CD14-positive monocyte (primary cell): ENCODE data around the gene SDR39U1. TPM values are rescaled to one million over a fixed set of nuclear protein-coding genes. Genes with fewer than 3 reads are reported as not detected.

Experiments used
- DNase-seq, 3 donors: peaks; one replicate each; pipeline ENCODE4 v3.0.0-alpha.2; 2011 to 2022
- H2AFZ ChIP-seq: 2 replicates; pipeline ENCODE4 v1.6.0; 2012; ENCODE audit warnings: mild to moderate bottlenecking, low read depth, low read length, inconsistent platforms; ENCODE audit not compliant: insufficient read depth, poor library complexity, severe bottlenecking
- H3K27ac ChIP-seq, 2 donors: 1 replicate in 1 of 2; 2 replicates in 1 of 2; pipeline ENCODE4 v1.5.1; 2012 to 2013; ENCODE audit warnings: low read length in 2 of 2, control low read depth in 1 of 2, inconsistent platforms in 1 of 2, low read depth in 1 of 2, mild to moderate bottlenecking in 1 of 2
- H3K27me3 ChIP-seq, 2 donors: one replicate each; pipeline versions ENCODE4 v1.6.0 to v1.6.1; 2011 to 2013; ENCODE audit warnings: low read length in 2 of 2; ENCODE audit not compliant: control insufficient read depth in 2 of 2, insufficient read depth in 2 of 2
- H3K36me3 ChIP-seq, 2 donors: replicated peaks in 1 of 2; 1 replicate in 1 of 2; 2 replicates in 1 of 2; pipeline versions ENCODE4 v1.5.1 to v1.6.1; 2012 to 2013; ENCODE audit warnings: low read length in 2 of 2, control low read depth in 1 of 2, inconsistent platforms in 1 of 2, mild to moderate bottlenecking in 1 of 2; ENCODE audit not compliant: insufficient read depth in 2 of 2, control insufficient read depth in 1 of 2
- H3K4me1 ChIP-seq, 2 donors: 1 replicate in 1 of 2; 2 replicates in 1 of 2; pipeline versions ENCODE4 v1.5.1 to v1.6.1; 2012 to 2013; ENCODE audit warnings: low read length in 2 of 2, control low read depth in 1 of 2, inconsistent platforms in 1 of 2, mild to moderate bottlenecking in 1 of 2, moderate library complexity in 1 of 2; ENCODE audit not compliant: insufficient read depth in 2 of 2, control insufficient read depth in 1 of 2
- H3K4me2 ChIP-seq: replicated peaks from 2 replicates; pipeline ENCODE3; 2012; ENCODE audit warnings: low read length, moderate library complexity, mild to moderate bottlenecking; ENCODE audit not compliant: poor library complexity, severe bottlenecking; ENCODE audit errors: extremely low read depth
- H3K4me3 ChIP-seq, 3 experiments: fragments of 200-600 bp in 1 of 3; sonication (generic) in 1 of 3; replicated peaks in 1 of 3; 1 replicate in 2 of 3; 2 replicates in 1 of 3; pipeline ENCODE4 v1.5.1; 2011 to 2013; ENCODE audit warnings: low read length in 3 of 3, mild to moderate bottlenecking in 3 of 3, control low read depth in 2 of 3, low read depth in 2 of 3, inconsistent platforms in 1 of 3, moderate library complexity in 1 of 3
- H3K79me2 ChIP-seq: 2 replicates; pipeline ENCODE4 v1.6.0; 2012; ENCODE audit warnings: mild to moderate bottlenecking, control low read depth, inconsistent platforms, low read length, moderate library complexity; ENCODE audit not compliant: insufficient read depth
- H3K9ac ChIP-seq: 2 replicates; pipeline ENCODE4 v1.6.0; 2017; ENCODE audit warnings: low read length, mild to moderate bottlenecking; ENCODE audit not compliant: insufficient read depth, poor library complexity, severe bottlenecking
- H3K9me3 ChIP-seq, 2 donors: replicated peaks in 1 of 2; 1 replicate in 1 of 2; 2 replicates in 1 of 2; pipeline versions ENCODE4 v1.5.1 to v1.6.1; 2012 to 2013; ENCODE audit warnings: low read length in 2 of 2, control low read depth in 1 of 2; ENCODE audit not compliant: control insufficient read depth in 1 of 2, insufficient read depth in 1 of 2
- H4K20me1 ChIP-seq: 2 replicates; pipeline ENCODE4 v1.6.0; 2012; ENCODE audit warnings: mild to moderate bottlenecking, low read length, control low read depth, moderate library complexity; ENCODE audit not compliant: insufficient read depth
- H3K27ac Mint-ChIP-seq, 7 donors: one replicate each; pipeline ENCODE4 v1.8.0; 2020; ENCODE audit warnings: mild to moderate bottlenecking in 7 of 7, mixed read lengths in 7 of 7, moderate library complexity in 6 of 7, inconsistent platforms in 2 of 7
- H3K27me3 Mint-ChIP-seq, 3 donors: one replicate each; pipeline ENCODE4 v1.8.0; 2021 to 2022; ENCODE audit warnings: low read depth in 3 of 3, mild to moderate bottlenecking in 3 of 3, mixed read lengths in 3 of 3, moderate library complexity in 3 of 3, inconsistent platforms in 1 of 3
- H3K36me3 Mint-ChIP-seq, 2 donors: one replicate each; pipeline ENCODE4 v1.8.0; 2020; ENCODE audit warnings: mixed read lengths in 2 of 2, inconsistent platforms in 1 of 2, mild to moderate bottlenecking in 1 of 2
- H3K4me1 Mint-ChIP-seq: one replicate; pipeline ENCODE4 v1.8.0; 2020; ENCODE audit warnings: mild to moderate bottlenecking, mixed read lengths
- H3K4me3 Mint-ChIP-seq, 2 donors: one replicate each; pipeline ENCODE4 v1.8.0; 2020; ENCODE audit warnings: mild to moderate bottlenecking in 2 of 2, mixed read lengths in 2 of 2, moderate library complexity in 1 of 2
- H3K9me3 Mint-ChIP-seq, 7 donors: one replicate each; pipeline ENCODE4 v1.8.0; 2020 to 2022; ENCODE audit warnings: mixed read lengths in 7 of 7, mild to moderate bottlenecking in 6 of 7, moderate library complexity in 6 of 7, inconsistent platforms in 2 of 7
- WGBS: methylation state at CpG from one replicate; pipeline ENCODE4 v1.1.5; 2013; ENCODE audit warnings: missing lambda C conversion rate; ENCODE audit not compliant: insufficient coverage; 5-methylcytosine and 5-hydroxymethylcytosine counted together
- intact Hi-C, 2 donors: fragments of 100-400 bp; cut with micrococcal nuclease; formaldehyde crosslinking; loops; one replicate each; pipeline versions ENCODE4 v1.15.0 to v1.15.1; 2023
- polyA plus RNA-seq, 3 donors: library from polyadenylated mRNA; depleted of rRNA in 1 of 3; unstranded in 2 of 3; stranded (reverse) in 1 of 3; fragments of 300-500 nt in 2 of 3; fragments of >200 nt in 1 of 3; fragmentation: Illumina TruSeq in 2 of 3; gene quantifications; 1 replicate in 2 of 3; 2 replicates in 1 of 3; pipeline ENCODE4 v1.2.3, GENCODE V29; 2012 to 2021
- TF ChIP-seq, protein P1 (sequence below): fragments of 200-600 bp; IDR thresholded peaks from one replicate; pipeline ENCODE4 v1.8.0; 2022; ENCODE audit warnings: antibody characterized with exemption, mild to moderate bottlenecking

Gene SDR39U1
- polyA plus RNA-seq, 3 donors: 37.3 to 110 (median 39.2) TPM

DNA sequence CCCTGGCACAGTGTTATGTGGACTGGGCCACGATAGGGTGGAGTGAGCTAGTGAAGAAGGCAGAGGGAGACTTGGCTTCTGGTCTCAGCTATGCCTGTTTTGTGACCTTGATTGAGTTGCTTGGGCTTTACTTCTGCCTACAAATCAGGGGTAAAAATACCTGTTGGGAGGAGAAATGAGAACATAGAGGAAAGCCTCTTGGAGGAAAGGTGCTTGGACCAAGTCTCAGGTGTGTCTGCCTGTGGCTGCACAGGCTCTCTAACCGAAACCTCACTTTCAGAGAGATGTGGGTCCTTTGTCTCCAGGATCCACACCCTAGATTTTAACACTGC is 4.9 kb downstream of the SDR39U1 start:
- Mint-ChIP-seq H3K27me3 (peaks cover 0 to 1% (median 0%) of the 10 kb centered on the region in 3 donors), H3K9me3 (no peaks in the 10 kb centered on the region), H3K4me1 (peaks cover 60% of the 10 kb centered on the region), H3K4me3 (peak overlapping the region in 1 of 2 donors; percentile 57), H3K27ac (peak overlapping the region; percentile 68 to 90 (median 86)), H3K36me3 (peaks cover 65 to 76% of the 10 kb centered on the region in 2 donors)
- intact Hi-C loops: loop anchor here in 1 of 2 donors (2.0 to 10.0 kb wide), 2 partner anchors 107 to 193 kb away; partner anchors contain the start of gene TINF2
- Histone ChIP-seq H3K36me3 (peaks cover 60 to 78% of the 10 kb centered on the region in 2 donors), H3K4me2 (peak overlapping the region; percentile 61), H3K4me1 (peaks cover 46 to 63% of the 10 kb centered on the region in 2 donors), H3K9me3 (no peaks in the 10 kb centered on the region), H3K4me3 (peak overlapping the region in 1 of 3 experiments; percentile 30), H3K79me2 (peaks cover 45% of the 10 kb centered on the region), H4K20me1 (peaks cover 55% of the 10 kb centered on the region), H2AFZ (no peak overlapping the region), H3K27me3 (no peaks in the 10 kb centered on the region), H3K9ac (no peak overlapping the region), H3K27ac (peak overlapping the region; percentile 51 to 76)
- 0% methylated on average over 1 of the region's 2 CpGs for WGBS
- TF ChIP-seq, protein P1, sequence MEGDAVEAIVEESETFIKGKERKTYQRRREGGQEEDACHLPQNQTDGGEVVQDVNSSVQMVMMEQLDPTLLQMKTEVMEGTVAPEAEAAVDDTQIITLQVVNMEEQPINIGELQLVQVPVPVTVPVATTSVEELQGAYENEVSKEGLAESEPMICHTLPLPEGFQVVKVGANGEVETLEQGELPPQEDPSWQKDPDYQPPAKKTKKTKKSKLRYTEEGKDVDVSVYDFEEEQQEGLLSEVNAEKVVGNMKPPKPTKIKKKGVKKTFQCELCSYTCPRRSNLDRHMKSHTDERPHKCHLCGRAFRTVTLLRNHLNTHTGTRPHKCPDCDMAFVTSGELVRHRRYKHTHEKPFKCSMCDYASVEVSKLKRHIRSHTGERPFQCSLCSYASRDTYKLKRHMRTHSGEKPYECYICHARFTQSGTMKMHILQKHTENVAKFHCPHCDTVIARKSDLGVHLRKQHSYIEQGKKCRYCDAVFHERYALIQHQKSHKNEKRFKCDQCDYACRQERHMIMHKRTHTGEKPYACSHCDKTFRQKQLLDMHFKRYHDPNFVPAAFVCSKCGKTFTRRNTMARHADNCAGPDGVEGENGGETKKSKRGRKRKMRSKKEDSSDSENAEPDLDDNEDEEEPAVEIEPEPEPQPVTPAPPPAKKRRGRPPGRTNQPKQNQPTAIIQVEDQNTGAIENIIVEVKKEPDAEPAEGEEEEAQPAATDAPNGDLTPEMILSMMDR: no peak
- DNase-seq: no peak

DNA sequence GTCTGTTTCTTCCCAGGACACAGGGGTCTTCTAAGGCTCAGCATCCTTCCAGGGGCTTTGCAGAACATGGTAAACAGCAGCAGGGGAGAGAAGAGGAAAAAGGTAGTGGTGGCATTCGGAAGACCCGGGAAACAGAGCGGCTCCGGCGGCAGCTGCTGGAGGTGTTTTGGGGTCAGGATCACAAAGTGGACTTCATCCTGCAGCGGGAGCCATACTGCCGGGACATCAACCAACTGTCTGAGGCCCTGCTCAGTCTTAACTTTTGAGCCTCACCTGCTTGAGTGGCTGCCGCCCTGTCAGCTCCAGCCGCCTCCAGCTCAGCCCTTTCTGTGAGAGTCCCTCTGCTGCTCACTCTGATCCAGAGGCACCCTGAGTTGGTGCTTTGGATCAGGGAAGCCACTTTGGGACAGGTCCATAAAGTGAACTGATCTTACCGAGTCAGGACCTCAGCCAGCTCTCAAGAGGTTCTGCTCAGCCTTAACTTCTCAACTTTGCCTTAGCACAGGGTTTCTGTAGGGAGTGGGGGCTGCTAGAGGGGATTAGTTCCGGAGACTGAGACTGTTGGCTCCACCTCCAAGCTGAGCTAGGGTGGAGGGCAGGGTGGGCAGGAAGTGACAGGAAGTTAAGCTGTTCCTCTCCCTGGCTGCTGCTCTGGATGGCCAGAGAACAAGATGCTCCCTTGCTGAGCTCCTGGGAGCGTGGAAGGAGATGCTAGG is 5.4 kb downstream of the SDR39U1 start:
- peaks cover 46 to 64% of the 10 kb centered on the region in 2 donors for H3K4me1 ChIP-seq
- DNase-seq: no peak
- no peaks in the 10 kb centered on the region for H3K9me3 ChIP-seq
- peaks cover 50% of the 10 kb centered on the region for H3K79me2 ChIP-seq
- 57% methylated on average over 11 of the region's 12 CpGs for WGBS
- H3K4me2 ChIP-seq: peak overlapping the region; percentile 61
- no peaks in the 10 kb centered on the region for H3K27me3 ChIP-seq
- H3K27ac ChIP-seq: peak overlapping the region; percentile 51 to 76
- no peaks in the 10 kb centered on the region for H3K9me3 Mint-ChIP-seq
- H4K20me1 ChIP-seq: peaks cover 60% of the 10 kb centered on the region
- TF ChIP-seq, protein P1: peak; percentile 64
- H3K27ac Mint-ChIP-seq: peak overlapping the region; percentile 68 to 90 (median 86)
- no peak overlapping the region for H2AFZ ChIP-seq
- peaks cover 0 to 1% (median 0%) of the 10 kb centered on the region in 3 donors for H3K27me3 Mint-ChIP-seq
- intact Hi-C loops: loop anchor here in 1 of 2 donors (10.0 kb wide), 1 partner anchor 192 kb away; the partner anchor contains the start of gene TINF2
- peaks cover 68 to 82% of the 10 kb centered on the region in 2 donors for H3K36me3 Mint-ChIP-seq
- peak overlapping the region in 1 of 3 experiments; percentile 30 for H3K4me3 ChIP-seq
- H3K9ac ChIP-seq: no peak overlapping the region
- peaks cover 58% of the 10 kb centered on the region for H3K4me1 Mint-ChIP-seq
- peaks cover 65 to 83% of the 10 kb centered on the region in 2 donors for H3K36me3 ChIP-seq
- peak overlapping the region in 1 of 2 donors; percentile 62 for H3K4me3 Mint-ChIP-seq
